ENCODE results near the gene GABRR2.

The GABRR2 gene

DNA sequence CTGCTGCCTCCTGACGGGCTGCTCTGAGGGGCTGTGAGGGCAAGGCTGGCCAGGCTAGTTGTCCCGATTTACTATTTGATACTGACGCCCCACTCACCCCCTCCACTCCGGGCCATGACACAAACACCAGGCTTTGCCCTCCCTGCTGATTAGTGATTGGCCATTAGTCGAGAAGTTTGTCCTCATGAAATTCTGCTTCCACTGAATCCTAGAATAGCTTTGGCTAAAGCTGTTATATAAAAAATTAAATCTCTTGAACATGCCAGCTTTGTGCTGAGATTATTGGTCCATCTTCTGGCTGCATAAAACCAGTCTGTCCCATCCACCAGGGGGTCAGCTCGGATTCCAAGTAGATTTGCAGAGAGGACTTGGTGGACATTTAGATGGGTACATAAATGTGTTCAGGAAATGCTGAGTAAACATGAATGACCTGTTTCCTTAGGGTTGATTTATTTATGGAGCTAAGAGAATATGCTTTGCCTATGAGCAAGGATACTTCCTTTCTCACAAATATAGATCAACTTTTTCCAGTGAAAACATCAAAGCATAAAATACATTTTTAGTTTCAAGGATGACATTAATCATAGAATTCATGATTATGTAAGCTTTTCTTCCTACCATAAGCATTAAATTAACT lies at the start of gene GABRR2:
Gene GABRR2, minus strand, starts transcription at position 51 of the 637 bp plus-strand sequence. CDS start 134 bp downstream, outside the sequence.
- DNase-seq = no peak

DNA sequence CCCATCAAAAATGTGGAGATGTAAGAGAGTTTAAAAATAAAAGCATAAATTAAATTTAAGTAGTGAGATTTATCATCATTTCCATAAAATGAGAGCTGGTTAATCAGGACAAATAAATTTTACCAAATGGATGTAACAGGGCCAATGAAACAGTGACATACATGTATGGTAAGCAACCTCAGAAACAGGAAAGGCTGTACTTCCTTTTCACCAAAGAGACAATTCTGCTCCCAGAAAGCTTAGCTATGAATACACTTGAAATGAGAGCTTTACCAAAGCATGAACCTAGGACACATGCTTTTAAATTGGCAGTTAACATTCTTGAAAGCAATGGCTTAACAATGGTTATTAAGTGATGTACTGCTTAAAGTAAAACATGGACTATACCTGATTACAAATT lies 49.5 kb upstream of the GABRR2 start:
- no peak for DNase-seq

DNA sequence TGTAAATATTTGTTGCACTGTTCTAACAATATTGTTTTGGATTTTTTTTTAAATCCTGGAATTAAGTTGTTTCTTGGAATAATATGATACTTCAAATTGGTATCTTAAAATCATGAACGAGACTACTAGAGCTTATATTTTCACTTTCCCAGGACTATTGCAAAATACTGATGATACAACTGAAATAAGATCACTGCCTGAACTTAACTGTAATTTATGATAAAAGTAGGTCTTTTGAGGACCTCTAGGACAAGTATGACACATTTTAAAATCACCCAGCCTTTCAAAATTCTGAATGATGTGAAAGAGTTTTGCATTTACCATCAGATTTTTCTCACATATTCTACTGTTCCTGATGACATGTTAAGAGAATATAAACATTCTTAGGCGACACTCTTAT lies 46.1 kb upstream of the GABRR2 start:
- DNase-seq = no peak

DNA sequence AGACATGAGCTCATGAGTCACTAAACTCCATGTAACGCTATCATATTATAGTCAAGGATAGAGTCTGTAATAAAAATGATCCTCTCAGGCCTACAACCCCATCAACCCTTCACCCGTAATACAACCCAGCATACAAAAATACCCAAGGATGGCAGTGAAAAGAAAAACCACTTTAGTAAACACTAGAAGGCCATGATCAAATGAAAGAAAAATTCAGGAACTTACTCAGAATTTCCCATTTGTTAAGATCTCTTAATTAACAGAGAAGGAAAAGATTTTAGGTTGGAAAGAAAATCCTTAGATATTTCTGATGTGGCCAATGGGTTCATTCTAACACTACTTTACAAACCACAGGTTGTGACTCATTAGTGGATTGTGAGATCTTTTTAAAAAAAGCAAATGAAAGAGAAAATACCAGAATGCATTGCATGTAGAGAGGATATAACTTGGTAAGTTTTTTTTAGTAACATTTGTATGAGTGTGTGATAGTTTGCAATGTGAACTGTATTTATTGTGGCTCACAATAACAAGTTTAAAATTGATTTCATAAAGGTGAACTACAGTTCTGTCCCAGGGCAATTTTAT lies 45.4 kb upstream of the GABRR2 start:
- peak; percentile 80 for DNase-seq

DNA sequence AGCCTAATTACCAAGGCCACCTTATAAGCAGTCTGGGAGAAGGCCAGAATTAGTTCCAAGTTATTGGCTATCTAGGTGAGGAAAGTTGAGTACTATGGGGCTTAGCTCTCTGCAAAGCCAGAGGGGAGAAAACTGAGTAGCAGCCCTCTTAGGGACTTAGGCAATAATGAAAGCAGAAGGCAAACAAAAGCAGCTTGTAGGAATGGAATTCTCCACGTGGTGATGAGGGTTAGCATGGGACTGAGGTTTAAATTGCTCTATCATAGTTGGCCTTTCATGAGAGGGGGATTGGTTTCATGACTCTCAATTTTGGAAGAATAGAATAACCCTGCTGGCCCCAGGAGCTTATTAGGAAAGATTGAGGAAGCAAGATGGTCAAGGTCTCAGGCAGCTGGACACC lies 44.5 kb upstream of the GABRR2 start:
- no peak for DNase-seq

DNA sequence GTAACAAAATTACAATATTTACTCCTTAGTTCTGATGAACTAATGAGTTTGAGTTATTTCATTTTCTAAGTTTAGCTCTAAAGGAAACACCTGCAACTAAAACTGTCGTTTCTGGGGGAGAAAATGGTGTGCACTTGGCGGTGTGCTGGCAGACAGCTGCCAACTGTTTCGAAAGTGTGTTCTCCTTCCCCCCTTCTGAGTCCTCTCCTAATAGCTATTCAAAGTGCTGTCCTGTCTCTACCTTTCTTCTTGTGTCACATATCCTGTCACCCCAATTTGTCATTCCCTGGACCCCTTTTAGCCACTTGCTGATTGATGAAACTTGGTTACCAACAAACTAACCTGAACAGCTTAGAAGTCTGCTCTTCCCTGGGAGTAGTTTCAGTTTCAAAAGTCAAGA lies 42.3 kb upstream of the GABRR2 start:
- no peak for DNase-seq

DNA sequence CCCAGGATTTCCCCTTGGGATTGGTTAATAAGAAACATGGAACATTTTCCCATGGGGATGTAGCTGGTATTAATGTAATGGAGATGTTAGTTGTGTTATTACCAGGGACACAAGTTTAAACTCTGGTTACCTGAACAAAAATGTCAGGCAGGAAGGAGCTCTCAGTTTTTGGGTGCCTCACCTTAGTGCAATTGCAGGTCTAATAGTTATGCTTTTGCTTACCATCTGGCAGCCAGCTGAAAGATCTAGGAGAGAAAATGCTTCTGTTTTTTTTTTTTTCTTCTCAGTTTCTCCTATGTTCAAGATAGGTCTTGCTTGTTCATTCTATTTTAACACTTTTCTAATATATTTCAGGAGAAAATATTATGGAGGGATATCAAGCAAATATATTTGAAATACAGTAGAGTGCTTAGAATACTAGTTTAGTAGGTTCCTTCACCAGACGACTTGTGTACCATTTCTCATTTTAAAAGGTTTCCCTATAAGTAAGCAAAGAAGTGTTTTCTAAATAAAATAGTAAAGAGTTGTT lies 41.6 kb upstream of the GABRR2 start:
- no peak for DNase-seq

DNA sequence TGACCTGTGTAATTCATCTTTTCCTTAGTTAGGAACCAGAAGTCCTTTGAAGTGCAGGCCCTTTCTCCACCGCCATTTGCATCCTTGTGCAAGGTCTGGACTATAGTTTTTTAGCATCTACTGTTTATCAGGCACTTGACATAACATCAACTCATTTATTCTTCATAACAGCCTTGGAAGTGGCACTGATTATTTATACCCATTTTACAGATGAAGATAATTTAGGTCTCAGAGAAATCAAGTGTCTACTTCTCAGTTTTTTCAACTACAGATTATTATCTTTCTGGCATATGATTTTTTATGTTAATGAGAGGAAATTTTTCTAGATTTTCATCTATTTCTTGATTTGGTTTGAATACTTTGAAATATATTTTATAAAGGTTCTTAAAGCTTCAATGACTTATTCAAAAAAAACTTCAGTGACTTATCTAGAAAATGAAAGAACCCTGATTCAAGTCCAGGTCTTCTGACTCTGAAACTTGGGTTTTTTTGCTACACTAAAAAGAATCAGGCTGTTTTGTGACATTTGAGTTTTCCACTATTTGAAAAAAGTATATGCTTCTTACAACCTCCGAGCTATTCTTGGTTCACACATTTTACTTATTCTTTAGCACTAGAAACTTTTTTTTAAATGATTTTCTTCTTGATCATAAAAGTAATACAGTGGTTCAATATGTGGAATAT lies 40.6 kb upstream of the GABRR2 start:
- DNase-seq = no peak

DNA sequence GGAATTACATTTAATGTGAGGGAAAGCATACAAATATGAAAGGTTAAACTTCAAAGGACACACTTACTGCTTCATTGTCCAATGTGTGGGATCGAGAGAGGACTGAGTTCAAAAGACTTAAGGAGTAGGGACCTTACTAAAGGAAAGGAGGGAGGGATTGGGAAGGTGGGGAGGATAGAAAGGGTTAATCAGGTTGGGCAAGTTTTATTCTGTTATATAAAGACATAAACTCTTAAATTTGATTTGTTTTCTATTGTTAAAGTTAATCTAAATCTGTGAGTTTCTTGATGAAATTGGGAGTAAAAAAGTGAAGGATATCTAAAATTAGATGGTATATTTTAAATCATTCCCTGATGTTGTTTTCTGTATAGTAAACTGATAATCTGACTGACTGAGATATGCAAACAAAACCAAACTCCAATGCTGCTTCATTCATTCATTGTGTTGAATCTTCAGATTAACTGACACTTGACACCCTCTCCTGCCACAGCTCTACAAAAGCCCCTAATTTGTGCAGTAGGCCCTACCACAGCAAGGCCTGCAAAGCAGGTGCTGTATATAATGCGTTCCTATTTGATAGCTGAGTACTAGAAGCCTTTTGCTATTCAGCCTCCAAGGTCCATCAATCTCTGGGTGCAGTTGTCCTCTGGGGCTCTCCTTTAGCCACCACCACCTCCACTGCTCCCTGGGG lies 38.7 kb upstream of the GABRR2 start:
- DNase-seq = no peak

DNA sequence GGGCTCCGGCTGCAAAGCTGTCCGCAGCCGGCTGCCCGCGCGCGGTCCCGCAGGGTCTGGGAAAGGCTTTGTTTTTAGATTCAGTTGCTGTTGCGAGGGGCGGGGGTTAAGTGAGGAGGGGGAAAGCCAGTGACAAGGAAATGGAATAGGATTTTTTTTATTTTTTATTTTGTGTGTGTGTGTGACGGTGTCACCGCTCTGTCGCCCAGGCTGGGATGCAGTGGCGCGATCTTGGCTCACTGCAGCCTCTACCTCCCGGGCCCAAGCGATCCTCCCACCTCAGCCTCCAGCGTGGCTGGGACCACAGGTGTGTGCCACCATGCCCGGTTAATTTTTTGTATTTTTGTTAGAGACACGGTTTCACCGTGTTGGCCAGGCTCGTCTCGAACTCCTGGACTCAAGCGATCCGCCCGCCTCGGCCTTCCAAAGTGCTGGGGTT lies 38.0 kb upstream of the GABRR2 start:
- DNase-seq = no peak

DNA sequence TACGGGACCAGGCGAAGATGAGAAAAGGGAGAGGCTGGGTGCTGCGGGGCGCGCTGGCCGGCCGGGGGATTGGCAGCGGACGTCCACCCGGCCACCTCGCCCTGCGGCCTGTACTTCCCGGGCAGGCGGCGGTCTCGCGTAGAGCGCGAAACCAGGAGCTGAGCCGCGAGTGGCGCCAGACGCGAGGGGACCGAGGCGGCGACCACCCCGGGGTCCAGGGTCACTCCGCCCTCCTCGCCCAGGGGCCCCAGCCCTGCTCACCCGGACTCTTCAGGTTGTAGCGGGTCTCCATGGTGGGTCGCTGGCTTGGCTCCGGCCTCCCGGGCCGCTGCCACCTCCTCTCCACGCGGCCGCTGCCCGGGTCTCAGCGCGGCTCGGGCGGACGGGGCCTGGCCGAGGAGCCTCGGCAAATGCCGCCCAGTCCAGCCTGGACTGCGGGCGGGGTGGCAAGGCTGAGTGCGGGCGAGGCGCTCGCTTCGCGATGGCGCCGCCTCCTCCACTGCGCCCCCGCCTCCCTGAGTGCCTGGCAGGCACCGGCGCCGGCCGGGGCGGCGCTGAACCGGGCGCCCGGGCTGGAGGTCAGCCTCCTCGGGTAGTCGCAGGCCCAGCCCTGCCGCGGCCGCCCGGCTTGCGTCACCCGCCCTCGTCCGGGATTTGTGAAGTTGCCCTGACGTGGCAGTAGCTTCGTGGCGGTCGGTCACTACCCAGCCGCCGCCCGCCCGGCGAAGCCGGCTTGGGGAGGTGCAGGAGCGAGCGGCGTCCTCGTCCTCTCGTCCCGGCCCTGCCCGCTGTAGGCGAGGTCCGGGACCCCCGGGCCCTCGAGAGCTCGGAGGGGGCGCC lies 37.4 kb upstream of the GABRR2 start, which contains the start of gene UBE2J1:
Gene UBE2J1, minus strand, starts transcription at position 445 of the 840 bp plus-strand sequence. Its CDS starts 153 bp downstream, at position 292.
- peak; percentile 94 for DNase-seq

DNA sequence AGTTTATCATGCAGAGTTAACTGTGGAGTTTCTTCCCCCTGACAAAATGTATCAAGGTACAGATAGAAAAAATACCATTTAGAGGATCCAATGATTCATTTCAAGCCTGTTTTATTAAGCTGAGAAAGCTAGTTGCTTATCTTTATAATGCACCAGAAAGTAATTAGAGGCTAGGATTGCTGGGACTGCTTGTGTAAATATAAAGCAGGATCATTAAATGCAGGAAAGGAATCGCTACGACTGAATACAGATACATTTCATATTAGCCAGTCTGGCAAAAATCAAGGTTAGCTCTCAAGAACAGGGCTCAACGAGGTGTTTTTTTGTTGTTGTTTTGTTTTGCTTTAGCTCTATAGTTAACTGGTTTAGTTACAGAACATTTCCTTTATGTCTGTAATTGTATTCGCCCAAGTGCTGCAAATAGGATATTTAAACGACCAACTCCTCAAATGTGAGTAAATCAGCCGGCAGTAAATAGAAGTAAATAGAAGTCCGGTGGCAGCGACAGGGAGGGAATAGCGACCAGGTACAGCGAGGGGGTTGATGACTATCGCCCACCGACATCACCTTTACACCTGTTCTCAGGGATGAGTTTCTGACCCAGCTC lies 36.7 kb upstream of the GABRR2 start:
- DNase-seq = no peak

DNA sequence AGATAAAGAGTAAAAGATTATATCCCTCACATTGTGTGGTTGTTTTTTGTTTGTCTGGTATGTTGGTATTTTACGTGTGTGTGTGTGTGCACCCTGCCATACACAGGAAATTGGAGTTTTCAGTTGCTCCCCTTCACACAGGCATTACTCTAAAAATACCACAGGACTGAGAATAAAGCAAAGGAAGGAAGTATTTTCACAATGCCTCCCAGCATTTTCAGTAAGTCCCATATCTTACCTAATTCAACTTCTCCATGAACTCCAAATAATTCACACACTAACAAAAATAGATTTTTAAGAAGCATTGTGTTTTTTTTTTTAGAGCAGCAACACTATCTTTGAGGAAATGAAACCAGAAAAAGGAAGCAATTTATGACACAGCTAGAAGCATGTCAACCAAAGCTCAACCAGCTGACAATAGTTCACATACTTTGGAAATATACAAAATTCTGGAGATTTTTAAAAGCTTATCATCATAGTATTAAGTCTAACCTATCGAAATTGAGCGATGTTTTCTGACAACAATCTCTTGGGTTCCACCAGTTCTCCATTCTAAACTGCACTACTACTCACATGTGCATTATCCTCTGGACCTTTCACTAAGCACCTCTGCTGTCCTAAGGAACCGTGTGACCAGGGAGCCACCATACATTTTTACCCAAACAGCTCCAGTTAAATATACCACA lies 35.3 kb upstream of the GABRR2 start:
- DNase-seq = peak; percentile 24

DNA sequence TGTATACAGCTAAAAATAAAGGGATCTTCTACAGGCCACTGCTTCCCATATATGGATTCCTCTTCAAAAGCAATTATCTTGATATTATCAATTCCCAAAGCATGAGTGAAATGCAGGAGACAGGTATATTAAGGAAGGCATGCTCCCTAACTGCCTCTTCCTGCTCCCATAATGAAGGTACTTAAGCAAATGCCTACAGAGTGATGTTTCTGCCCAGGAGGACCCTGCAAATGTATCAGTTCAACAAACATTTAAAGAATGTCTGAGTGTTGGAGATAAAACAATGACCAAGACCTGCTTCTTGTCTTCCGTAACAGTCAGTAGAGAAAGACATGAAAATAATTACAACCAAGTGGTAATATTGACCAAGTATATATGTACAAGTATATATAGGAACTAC lies 33.3 kb upstream of the GABRR2 start:
- peak; percentile 49 for DNase-seq

DNA sequence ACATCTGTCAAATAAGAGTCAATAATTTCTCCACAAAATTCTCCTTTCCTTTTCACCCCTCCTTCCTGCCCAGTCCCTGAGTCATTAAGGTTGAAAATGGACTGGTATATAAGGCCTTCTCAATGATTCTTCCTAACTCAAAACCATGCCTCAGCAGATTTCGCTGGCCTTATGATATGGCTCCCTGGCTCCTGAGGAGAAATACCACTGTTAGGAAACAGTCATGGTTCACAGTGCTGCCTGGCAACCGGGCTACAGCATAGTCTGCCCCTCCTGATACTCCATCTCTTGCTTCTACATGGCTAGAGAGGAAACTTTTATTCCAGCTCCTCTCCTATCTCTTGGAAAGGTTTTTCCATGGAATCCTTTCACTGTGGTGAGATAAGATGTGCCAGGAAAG lies 32.7 kb upstream of the GABRR2 start:
- peak; percentile 17 for DNase-seq

DNA sequence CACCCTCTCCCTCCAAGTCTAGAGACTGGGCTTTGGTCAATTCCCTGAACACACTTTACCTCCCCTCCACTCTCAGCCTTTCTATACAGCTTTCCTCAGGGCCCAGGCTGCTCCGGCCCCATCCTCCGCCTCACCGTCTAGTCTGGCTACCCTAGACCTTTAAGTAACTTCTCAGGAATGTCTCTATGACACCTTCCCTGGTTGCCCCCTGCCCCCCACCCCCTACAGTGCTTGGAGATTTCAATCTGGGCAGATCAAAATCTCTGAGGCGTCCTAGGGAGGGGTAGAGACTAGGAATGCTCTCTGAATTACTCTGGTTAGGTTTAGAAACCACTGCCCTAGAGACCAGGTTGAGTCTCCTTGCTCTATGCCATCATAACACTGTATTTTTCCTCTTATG lies 31.3 kb upstream of the GABRR2 start:
- DNase-seq = peak; percentile 52

DNA sequence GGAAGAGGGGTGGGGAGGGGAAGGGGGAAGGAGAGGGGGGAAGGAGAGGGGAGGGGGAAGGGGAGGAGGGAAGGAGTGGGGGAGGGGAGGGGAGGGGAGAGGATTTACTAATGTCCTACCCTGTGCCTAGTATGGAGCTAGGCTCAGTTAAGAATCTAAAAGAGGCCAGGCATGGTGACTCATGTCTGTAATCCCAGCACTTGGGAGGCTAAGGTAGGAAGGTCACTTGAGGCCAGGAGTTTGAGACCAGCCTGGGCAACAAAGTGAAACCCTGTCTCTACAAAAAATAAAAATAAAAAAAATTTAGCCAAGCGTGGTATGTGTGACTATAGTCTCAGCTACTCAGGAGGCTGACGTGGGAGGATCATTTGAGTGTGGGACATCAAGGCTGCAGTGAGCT lies 24.5 kb upstream of the GABRR2 start:
- no peak for DNase-seq

DNA sequence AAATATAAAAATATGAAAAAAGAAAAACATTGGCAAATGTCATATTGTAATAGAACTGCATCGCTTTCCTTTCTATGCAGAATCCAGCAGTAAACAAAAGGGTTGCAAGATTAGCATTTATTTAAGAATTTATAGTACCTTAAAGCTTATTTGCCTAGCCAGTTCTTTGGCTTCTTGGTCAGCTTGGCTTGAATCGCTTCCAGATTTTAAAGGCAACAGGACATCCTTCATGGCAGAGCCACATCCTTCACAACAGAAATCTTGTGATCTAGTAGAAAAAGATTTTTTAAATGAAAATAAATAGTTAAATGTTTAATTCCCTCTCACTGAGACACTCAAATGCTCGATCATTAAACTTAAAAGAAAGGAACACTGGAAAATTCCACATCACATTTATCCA lies 20.1 kb upstream of the GABRR2 start:
- no peak for DNase-seq

DNA sequence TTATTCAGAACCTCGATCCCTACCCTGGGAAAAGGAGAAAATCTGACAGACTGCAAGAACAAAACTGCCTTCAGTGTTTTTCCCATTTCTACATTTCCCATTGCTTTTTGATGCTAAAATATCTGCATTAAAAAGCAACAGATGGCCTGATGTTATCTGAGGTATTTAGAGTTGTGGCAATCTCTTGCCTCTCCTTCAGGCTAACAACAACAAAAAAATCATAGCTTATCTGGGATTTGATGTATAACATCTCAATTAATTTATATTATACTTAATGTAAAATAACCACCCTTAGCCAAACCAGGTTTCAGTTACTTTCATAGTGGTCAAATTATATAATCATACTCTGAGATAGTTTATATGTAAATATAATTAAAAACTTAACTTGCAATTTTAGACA lies 15.8 kb upstream of the GABRR2 start:
- DNase-seq = no peak

DNA sequence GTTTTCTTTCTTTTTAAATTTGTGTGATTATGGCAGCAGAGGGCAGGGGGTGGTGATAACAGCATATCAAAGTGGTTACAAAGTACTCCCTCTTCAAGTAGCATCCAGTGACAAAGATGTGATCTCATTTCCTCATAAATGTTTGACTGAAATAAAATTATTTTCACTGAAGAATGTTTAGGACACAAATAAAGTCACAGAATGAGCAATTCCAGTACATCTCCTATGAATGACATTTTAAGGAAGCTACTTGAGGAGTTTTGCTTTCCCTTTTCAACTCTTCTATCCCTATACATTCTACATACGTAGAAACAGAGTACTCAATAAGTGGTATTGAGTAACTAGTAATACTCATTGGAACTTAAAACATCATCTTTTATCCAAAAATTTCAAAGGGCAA lies 13.9 kb upstream of the GABRR2 start:
- DNase-seq = no peak

DNA sequence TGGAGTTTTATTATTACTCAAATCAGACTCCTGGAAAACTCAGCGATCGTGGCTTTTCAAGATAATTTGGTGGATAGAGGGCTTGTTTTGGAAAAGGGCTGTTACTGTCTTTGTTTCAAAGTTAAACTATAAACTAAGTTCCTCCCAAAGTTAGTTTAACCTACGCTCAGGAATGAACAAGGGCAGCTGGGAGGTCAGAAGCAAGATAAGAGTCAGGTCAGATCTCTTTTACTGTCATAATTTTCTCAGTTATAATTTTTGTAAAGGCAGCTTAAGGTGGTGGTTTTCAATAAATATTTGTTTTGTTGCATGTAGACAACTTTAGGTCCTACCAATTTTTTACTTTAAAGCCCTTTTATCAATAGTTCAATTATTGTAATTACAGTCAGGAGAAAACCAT lies 9.2 kb upstream of the GABRR2 start:
- no peak for DNase-seq
